Panc1 (cell line): Measurements from ENCODE around the gene ROR1. TPM values are rescaled to one million over a fixed set of nuclear protein-coding genes. Genes with fewer than 3 reads are reported as not detected.
A peak's percentile ranks its signal among the peaks of the same experiment; 100 is the strongest.

Source experiments
- ATAC-seq: fragments of 200-7000 bp; cut with Tn5 transposase; 2 replicates; pipeline ENCODE4 v1.9.1; 2020; ENCODE audit warnings: mild to moderate bottlenecking, moderate library complexity
- BruUV-seq: library from RNA; stranded (reverse); fragments of 400-500 nt; replicated peaks from 2 replicates; lab custom pipeline; 2021; lab: Mats Ljungman, UMichigan
- CTCF ChIA-PET: fragments of 300-600 bp; sonication (Branson Sonifier 250); formaldehyde crosslinking; loops from one replicate; lab custom pipeline; 2022; ENCODE audit warnings: antibody characterized with exemption; lab: Charles Lee
- POLR2A ChIA-PET: fragments of 300-600 bp; sonication (Branson Sonifier 250); formaldehyde crosslinking; loops from one replicate; lab custom pipeline; 2022; ENCODE audit warnings: antibody characterized with exemption; lab: Charles Lee
- DNase-seq: peaks from one replicate; pipeline ENCODE4 v3.0.0-alpha.2; 2010; ENCODE audit warnings: low read depth, low spot score
- H3K27ac ChIP-seq: 2 replicates; pipeline ENCODE4 v1.5.1; 2011; ENCODE audit warnings: mild to moderate bottlenecking, low read length, inconsistent platforms
- H3K27me3 ChIP-seq: fragments of 200-500 bp; sonication (Bioruptor generic); 2 replicates; pipeline ENCODE4 v1.6.0; 2014; ENCODE audit warnings: low read length, inconsistent platforms; ENCODE audit not compliant: control insufficient read depth, insufficient read depth
- H3K36me3 ChIP-seq: fragments of 200-500 bp; sonication (Bioruptor generic); 2 replicates; pipeline ENCODE4 v1.5.1; 2014; ENCODE audit warnings: inconsistent platforms, mild to moderate bottlenecking, low read length, moderate library complexity; ENCODE audit not compliant: control insufficient read depth, insufficient read depth
- H3K4me1 ChIP-seq: 2 replicates; pipeline ENCODE4 v1.5.1; 2011; ENCODE audit warnings: inconsistent platforms, mild to moderate bottlenecking, low read length, moderate library complexity; ENCODE audit not compliant: control insufficient read depth, insufficient read depth
- H3K4me3 ChIP-seq, 2 experiments: 2 replicates each; pipeline ENCODE4 v1.5.1; 2011 to 2012; ENCODE audit warnings: low read depth in 2 of 2, low read length in 2 of 2, mild to moderate bottlenecking in 2 of 2, inconsistent platforms in 1 of 2, moderate library complexity in 1 of 2
- H3K9me3 ChIP-seq: fragments of 200-500 bp; sonication (Bioruptor generic); 2 replicates; pipeline ENCODE4 v1.5.1; 2014; ENCODE audit warnings: low read depth, mild to moderate bottlenecking, inconsistent platforms, low read length, moderate library complexity; ENCODE audit not compliant: control insufficient read depth, insufficient read depth
- POLR2AphosphoS5 ChIP-seq: IDR thresholded peaks from 2 replicates; pipeline ENCODE4 v1.6.1; 2012; ENCODE audit warnings: mild to moderate bottlenecking, low read depth, low read length, moderate library complexity
- SIN3A ChIP-seq: IDR thresholded peaks from 2 replicates; pipeline ENCODE4 v1.6.1; 2012; ENCODE audit warnings: low read depth, mild to moderate bottlenecking, low read length, moderate library complexity, borderline replicate concordance; ENCODE audit not compliant: insufficient read depth
- TCF7L2 ChIP-seq: IDR thresholded peaks from 2 replicates; pipeline ENCODE4 v1.6.1; 2011; ENCODE audit warnings: mild to moderate bottlenecking, low read depth, low read length, inconsistent platforms
- in situ Hi-C: cut with HindIII; loops from 2 replicates; pipeline ENCODE4 v1.10.0; 2016; ENCODE audit warnings: low sequenced_read_pairs, low pct_unique_long_range_greater_than_20kb
- intact Hi-C: fragments of 100-400 bp; cut with micrococcal nuclease; formaldehyde crosslinking; loops from one replicate; pipeline ENCODE4 v1.10.0; 2022; ENCODE audit not compliant: unreplicated experiment
- total RNA-seq: library from RNA; stranded (reverse); gene quantifications from one replicate; pipeline ENCODE4 v1.2.1, GENCODE V29; 2021; ENCODE audit not compliant: unreplicated experiment
- TF ChIP-seq, protein P1 (sequence below): fragments of 450-650 bp; IDR thresholded peaks from 2 replicates; pipeline ENCODE4 v1.5.1; 2017; ENCODE audit warnings: mild to moderate bottlenecking
- TF ChIP-seq, protein P2 (sequence below), 2 experiments: IDR thresholded peaks; 2 replicates each; pipeline ENCODE4 v1.6.1; 2011 to 2012; ENCODE audit warnings: low read depth in 2 of 2, control low read depth in 1 of 2, low read length in 1 of 2, mild to moderate bottlenecking in 1 of 2, moderate library complexity in 1 of 2; ENCODE audit not compliant: insufficient read depth in 1 of 2

The ROR1 gene
- total RNA-seq, 1 experiment from 2014 or later: 19.3 TPM

DNA sequence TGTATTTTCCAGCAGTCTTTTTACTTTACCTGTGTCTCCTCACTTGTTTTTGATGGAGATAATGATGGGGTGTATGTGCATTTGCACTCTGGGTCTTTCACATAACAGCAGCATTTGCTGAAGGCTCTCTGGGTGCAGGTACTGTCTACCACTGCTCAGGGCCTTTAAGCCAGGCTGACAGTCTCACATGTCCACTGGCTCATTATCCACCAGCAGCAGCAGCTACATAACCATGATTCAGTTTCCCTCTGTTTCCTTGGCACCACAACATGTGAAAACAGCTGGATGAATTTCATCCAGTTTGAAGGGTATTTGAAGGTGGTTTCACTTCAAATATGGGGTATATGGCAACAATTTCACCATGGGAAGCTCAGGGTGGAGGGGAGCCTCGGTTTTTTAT is 41.2 kb upstream of the ROR1 start:
- intact Hi-C loops (no loop called here), in situ Hi-C loops (no loop called here)
- POLR2A ChIA-PET: no interaction called here
- H3K4me3 ChIP-seq: no peak overlapping the region
- H3K27ac ChIP-seq: peak overlapping the region; percentile 94
- DNase-seq: no peak
- H3K9me3 ChIP-seq: no peaks in the 10 kb centered on the region
- no TSS peak for BruUV-seq
- CTCF ChIA-PET: no interaction called here
- H3K36me3 ChIP-seq: no peaks in the 10 kb centered on the region
- no peaks in the 10 kb centered on the region for H3K27me3 ChIP-seq
- TF ChIP-seq TCF7L2: no peak
- TF ChIP-seq POLR2AphosphoS5: no peak
- no peak for TF ChIP-seq SIN3A
- H3K4me1 ChIP-seq: peaks cover 41% of the 10 kb centered on the region
- ATAC-seq: no peak

DNA sequence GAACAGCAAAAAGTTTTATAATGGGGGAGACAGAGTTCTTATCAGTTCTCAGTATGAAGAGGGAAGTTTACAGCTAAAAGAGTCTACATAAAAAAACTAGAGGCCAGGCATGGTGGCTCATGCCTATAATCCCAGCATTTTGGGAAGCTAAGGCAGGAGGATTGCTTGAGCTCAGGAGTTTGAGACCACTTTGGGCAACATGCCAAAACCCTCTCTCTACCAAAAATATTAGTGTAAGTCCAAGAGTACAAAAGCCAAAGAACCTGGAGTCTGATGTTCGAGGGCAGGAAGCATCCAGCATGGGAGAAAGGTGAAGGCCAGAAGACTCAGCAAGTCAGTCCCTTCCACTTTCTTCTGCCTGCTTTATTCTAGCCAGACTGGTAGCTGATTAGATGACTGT is 35.0 kb upstream of the ROR1 start:
- CTCF ChIA-PET: no interaction called here
- H3K4me3 ChIP-seq: no peak overlapping the region
- intact Hi-C loops (no loop called here), in situ Hi-C loops (no loop called here)
- no peaks in the 10 kb centered on the region for H3K36me3 ChIP-seq
- DNase-seq (no peak), ATAC-seq (no peak)
- TF ChIP-seq SIN3A: no peak
- no peak for TF ChIP-seq POLR2AphosphoS5
- TF ChIP-seq, protein P1, sequence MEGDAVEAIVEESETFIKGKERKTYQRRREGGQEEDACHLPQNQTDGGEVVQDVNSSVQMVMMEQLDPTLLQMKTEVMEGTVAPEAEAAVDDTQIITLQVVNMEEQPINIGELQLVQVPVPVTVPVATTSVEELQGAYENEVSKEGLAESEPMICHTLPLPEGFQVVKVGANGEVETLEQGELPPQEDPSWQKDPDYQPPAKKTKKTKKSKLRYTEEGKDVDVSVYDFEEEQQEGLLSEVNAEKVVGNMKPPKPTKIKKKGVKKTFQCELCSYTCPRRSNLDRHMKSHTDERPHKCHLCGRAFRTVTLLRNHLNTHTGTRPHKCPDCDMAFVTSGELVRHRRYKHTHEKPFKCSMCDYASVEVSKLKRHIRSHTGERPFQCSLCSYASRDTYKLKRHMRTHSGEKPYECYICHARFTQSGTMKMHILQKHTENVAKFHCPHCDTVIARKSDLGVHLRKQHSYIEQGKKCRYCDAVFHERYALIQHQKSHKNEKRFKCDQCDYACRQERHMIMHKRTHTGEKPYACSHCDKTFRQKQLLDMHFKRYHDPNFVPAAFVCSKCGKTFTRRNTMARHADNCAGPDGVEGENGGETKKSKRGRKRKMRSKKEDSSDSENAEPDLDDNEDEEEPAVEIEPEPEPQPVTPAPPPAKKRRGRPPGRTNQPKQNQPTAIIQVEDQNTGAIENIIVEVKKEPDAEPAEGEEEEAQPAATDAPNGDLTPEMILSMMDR: no peak
- TF ChIP-seq, protein P2, sequence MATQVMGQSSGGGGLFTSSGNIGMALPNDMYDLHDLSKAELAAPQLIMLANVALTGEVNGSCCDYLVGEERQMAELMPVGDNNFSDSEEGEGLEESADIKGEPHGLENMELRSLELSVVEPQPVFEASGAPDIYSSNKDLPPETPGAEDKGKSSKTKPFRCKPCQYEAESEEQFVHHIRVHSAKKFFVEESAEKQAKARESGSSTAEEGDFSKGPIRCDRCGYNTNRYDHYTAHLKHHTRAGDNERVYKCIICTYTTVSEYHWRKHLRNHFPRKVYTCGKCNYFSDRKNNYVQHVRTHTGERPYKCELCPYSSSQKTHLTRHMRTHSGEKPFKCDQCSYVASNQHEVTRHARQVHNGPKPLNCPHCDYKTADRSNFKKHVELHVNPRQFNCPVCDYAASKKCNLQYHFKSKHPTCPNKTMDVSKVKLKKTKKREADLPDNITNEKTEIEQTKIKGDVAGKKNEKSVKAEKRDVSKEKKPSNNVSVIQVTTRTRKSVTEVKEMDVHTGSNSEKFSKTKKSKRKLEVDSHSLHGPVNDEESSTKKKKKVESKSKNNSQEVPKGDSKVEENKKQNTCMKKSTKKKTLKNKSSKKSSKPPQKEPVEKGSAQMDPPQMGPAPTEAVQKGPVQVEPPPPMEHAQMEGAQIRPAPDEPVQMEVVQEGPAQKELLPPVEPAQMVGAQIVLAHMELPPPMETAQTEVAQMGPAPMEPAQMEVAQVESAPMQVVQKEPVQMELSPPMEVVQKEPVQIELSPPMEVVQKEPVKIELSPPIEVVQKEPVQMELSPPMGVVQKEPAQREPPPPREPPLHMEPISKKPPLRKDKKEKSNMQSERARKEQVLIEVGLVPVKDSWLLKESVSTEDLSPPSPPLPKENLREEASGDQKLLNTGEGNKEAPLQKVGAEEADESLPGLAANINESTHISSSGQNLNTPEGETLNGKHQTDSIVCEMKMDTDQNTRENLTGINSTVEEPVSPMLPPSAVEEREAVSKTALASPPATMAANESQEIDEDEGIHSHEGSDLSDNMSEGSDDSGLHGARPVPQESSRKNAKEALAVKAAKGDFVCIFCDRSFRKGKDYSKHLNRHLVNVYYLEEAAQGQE (IDR thresholded peaks at IDR 0.05; ENCODE audit: insufficient read depth in 1 of 2, low read depth in 2 of 2, low read length in 1 of 2): no peak
- no peak for TF ChIP-seq TCF7L2
- POLR2A ChIA-PET: no interaction called here
- no peaks in the 10 kb centered on the region for H3K9me3 ChIP-seq
- no peaks in the 10 kb centered on the region for H3K27me3 ChIP-seq
- no peak overlapping the region for H3K27ac ChIP-seq
- no peaks in the 10 kb centered on the region for H3K4me1 ChIP-seq
- BruUV-seq: no TSS peak

DNA sequence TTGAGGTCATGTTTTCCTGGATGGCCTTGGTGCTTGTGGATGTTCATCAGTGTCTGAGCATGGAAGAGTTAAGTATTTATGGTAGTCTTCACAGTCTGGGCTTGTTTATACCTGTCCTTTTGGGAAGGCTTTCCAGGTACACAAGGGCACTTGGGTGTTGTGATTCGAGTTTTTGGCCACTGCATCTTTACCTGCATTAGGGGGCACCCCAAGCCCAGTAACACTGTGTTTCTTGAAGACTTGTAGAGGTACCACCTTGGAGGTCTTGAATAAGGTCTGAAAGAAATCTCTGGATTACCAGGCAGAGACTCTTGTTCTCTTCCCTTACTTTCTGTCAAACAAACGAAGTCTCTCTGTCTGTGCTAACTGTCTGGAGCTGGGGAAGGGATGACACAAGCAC is 34.4 kb upstream of the ROR1 start:
- no peaks in the 10 kb centered on the region for H3K27me3 ChIP-seq
- H3K27ac ChIP-seq: no peak overlapping the region
- BruUV-seq: no TSS peak
- ATAC-seq (no peak), DNase-seq (no peak)
- ChIA-PET CTCF (no interaction called here), POLR2A (no interaction called here)
- in situ Hi-C loops: no loop called here
- H3K36me3 ChIP-seq: no peaks in the 10 kb centered on the region
- H3K4me1 ChIP-seq: no peaks in the 10 kb centered on the region
- no peak for TF ChIP-seq SIN3A
- TF ChIP-seq, protein P1: no peak; the same call in 1 of the 2 replicates
- TF ChIP-seq, protein P2 (IDR thresholded peaks at IDR 0.05; ENCODE audit: insufficient read depth in 1 of 2, low read depth in 2 of 2, low read length in 1 of 2): no peak
- no peak for TF ChIP-seq TCF7L2
- TF ChIP-seq POLR2AphosphoS5: no peak
- intact Hi-C loops: no loop called here
- no peaks in the 10 kb centered on the region for H3K9me3 ChIP-seq
- H3K4me3 ChIP-seq: no peak overlapping the region
